RWPE1 (cell line): Measurements from ENCODE around the gene IL20RA.

Experiments used
- CTCF ChIA-PET: fragments of 350-600 bp; sonication (Branson Sonifier 250); formaldehyde crosslinking; extraction: SDS; loops from one replicate; lab custom pipeline; 2021; lab: Yijun Ruan, JAX
- POLR2A ChIA-PET: fragments of 400-600 bp; formaldehyde crosslinking; extraction: SDS; loops from one replicate; lab custom pipeline; 2020; ENCODE audit warnings: antibody characterized with exemption; ENCODE audit not compliant: low non-redundant PET; lab: Yijun Ruan, JAX
- DNase-seq: peaks from one replicate; pipeline ENCODE4 v3.0.0; 2012; ENCODE audit warnings: low spot score
- H3K27ac ChIP-seq: fragments of 450-650 bp; 2 replicates; pipeline ENCODE4 v1.5.1; 2017
- TF ChIP-seq, protein P1 (sequence below): fragments of 450-650 bp; conservative IDR thresholded peaks from 2 replicates; pipeline ENCODE4 v1.5.1; 2017; ENCODE audit warnings: low read depth, mild to moderate bottlenecking

The IL20RA gene

DNA sequence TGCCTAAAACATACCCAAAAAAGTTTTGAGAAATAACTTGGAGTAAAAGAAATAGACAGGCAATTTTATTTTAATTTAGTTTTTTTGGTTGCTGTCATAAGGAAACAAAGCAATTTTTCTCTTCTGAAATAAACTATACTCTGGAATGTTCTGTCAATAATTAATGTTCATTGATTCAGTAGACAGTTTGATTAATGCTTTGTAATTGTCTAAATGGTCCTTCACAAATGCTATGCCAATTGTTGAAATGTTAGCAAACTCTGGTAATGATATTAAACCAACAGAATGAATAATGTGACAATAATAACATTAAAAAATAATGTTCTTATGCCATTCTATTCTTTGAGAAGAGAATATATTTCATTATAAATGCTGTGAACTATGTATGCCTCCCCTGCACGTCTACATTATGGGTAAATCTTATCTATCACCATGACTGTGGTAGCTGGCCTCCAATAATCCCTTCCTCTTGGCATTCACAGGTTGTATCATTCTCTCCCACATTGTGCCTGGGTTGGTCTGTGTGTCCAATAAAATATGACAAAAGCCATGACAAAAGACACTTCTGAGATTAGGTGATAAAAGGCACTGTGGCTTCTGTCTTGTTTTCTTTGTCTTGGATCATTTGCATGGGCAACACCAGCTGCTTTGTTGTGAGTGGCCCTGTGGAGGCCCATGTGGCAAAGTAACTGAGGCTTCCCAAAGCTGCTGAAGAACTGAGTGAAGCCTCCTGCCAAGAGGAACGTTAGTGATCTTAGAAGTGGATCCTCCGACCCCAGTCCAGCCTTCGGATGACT is 25.1 kb downstream of the IL20RA start:
- TF ChIP-seq, protein P1, sequence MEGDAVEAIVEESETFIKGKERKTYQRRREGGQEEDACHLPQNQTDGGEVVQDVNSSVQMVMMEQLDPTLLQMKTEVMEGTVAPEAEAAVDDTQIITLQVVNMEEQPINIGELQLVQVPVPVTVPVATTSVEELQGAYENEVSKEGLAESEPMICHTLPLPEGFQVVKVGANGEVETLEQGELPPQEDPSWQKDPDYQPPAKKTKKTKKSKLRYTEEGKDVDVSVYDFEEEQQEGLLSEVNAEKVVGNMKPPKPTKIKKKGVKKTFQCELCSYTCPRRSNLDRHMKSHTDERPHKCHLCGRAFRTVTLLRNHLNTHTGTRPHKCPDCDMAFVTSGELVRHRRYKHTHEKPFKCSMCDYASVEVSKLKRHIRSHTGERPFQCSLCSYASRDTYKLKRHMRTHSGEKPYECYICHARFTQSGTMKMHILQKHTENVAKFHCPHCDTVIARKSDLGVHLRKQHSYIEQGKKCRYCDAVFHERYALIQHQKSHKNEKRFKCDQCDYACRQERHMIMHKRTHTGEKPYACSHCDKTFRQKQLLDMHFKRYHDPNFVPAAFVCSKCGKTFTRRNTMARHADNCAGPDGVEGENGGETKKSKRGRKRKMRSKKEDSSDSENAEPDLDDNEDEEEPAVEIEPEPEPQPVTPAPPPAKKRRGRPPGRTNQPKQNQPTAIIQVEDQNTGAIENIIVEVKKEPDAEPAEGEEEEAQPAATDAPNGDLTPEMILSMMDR, result no peak
- POLR2A ChIA-PET, result no interaction called here
- no peak for DNase-seq
- CTCF ChIA-PET, result no interaction called here
- H3K27ac ChIP-seq, result no peak overlapping the region

DNA sequence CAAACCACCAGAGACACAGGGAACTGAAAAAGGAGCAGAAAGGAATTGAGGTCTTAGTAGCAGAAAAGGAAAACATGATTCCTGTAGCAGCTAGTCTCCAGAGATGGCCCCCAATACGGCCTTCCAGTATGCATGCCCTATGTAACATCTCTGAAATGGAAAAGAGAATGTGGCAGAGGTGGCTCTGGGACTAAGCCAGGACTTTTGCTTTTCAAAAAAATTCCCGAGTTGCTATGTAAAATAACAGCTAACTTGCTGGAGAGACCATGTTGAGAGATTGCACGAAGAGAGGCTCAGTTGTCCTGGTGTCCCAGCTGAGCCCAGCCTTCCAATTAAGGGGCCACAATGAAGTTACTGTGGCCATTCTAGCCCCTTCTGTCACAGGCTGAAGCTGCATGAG is 27.7 kb downstream of the IL20RA start:
- DNase-seq, result no peak
- POLR2A ChIA-PET, result no interaction called here
- CTCF ChIA-PET, result no interaction called here

DNA sequence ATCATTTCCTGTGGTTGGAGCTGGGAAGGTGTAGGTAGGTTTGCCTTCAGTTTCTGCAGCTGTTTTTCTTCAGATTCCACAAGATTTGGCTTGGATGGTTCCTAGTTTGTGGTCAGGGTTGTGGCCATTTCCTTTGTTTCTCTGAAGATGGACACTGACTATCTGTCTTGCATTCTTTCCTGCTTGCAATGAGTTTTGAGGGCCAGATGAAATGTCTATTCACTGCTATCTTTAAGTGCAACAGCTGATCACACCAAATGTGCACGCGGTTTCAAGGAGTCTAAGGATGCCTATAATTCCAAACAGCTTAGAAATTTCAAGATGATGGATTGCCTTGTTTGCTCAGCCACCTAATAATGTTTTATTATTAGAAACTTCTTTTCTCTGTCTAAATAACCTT is 28.4 kb downstream of the IL20RA start:
- DNase-seq, result no peak
- no peak overlapping the region for H3K27ac ChIP-seq
- TF ChIP-seq, protein P1, result no peak
- CTCF ChIA-PET, result no interaction called here
- POLR2A ChIA-PET, result no interaction called here

More for the DNA sequence above, 27.7 kb downstream of the IL20RA start:
- H3K27ac ChIP-seq, result no peak overlapping the region
- TF ChIP-seq, protein P1, result no peak

DNA sequence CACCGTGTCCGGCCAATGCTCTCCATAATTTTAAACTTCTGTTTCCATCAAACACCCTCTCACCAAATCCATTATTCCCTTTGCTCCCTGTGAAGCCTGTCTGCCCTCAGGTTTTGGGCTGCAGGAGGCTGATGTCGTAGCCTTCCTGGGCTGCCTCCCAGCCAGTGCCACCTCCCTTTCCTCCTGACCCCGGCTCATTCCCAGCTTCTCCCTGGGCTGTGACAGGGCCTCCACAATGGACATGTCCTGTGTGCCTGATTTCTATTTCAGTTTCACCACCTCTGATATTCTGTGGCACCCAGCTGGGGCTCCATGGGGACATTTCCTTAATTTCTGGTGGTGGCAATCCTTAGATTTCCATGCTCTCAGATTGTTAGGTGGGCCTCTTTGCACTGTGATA is 28.8 kb downstream of the IL20RA start:
- H3K27ac ChIP-seq, result no peak overlapping the region
- ChIA-PET CTCF (interaction anchor here (0.6 kb wide), 1 partner anchor 361 kb away, joined by 3 read pairs; no protein-coding TSS in a partner anchor), POLR2A (no interaction called here)
- no peak for DNase-seq
- TF ChIP-seq, protein P1, result no peak

DNA sequence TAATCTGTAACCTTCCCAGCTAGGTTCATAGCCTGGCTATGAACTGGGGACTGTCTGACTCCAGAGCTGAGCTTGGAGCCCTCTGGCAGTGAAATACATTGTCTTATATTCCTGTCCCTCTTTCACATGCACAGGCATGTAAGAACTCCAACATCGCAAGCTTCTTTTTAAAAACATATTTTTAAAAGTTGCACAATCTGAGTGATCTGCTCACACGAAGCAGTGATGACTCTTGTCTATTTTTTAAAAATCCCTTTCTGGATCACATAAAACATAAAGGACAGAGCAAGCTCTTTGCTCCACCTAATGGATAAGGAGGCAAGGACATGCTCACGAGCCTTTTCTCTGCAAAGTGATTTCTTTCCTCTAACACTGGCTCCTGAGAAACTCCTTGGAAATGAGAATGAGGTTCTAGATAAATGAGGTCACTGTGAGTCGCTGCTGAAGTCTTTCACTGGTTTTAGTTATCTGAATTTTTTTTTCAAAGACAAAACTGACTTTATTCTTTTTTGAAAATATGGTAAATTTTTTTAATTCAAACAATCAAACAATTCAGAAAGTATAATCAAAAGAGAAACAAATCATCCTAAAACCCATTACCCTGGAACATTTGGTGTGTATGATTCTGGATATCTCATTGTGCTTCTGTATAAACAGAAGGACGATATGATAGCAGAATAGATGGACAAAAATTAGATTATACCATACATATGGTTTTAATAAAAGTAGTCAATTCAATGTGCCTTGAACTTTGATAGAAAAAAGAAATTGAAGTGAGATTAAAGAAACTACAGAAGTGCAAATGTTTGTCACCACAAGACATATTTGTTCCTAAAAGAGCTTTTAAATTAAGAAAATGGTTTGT is 30.8 kb downstream of the IL20RA start:
- TF ChIP-seq, protein P1, result peak; percentile 81
- H3K27ac ChIP-seq, result no peak overlapping the region
- DNase-seq, result peak; percentile 67
- POLR2A ChIA-PET, result interaction anchor here (0.6 kb wide), 1 partner anchor 45 kb away, joined by 3 read pairs; no protein-coding TSS in a partner anchor
- CTCF ChIA-PET, result interaction anchor here (0.5 to 1.6 kb wide), 21 partner anchors 9 to 763 kb away, joined by 3 to 9 read pairs (median 4); partner anchors contain the start of genes IL20RA and MAP3K5

DNA sequence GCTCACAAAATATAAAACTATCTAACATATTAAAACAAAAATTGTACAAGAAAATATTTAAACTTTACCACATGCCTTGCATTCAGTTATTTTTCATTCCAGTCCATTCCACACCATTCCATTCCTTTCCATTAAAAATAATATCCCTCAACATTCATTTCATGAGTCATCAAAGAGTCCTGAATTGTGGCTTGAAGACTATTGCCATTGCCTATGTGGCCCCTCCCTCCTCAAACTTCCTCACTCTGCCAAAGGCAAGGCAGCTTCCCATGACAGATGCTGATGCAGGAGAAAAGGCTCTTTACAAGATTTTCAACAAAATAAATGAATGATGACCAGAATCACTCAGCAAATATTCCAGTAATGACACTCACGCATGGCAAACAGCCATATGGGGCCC is 31.7 kb downstream of the IL20RA start:
- peak; percentile 63 for DNase-seq
- ChIA-PET CTCF (interaction anchor here (0.5 to 1.6 kb wide), 15 partner anchors 10 to 704 kb away, joined by 3 to 9 read pairs (median 4); partner anchors contain the start of genes IL20RA and MAP3K5), POLR2A (interaction anchor here (0.6 kb wide), 1 partner anchor 44 kb away, joined by 3 read pairs; no protein-coding TSS in a partner anchor)
- H3K27ac ChIP-seq, result no peak overlapping the region
- TF ChIP-seq, protein P1, result no peak
